GM19468 (cell line): Measurements from ENCODE around the gene UNG.
"Not testable (repeated sequence)": the region's sequence is repeated elsewhere in the genome, so short reads cannot be mapped to it uniquely, and the experiment has no call there.

Experiments used
- ATAC-seq: cut with Tn5 transposase; IDR thresholded peaks from one replicate; pipeline ENCODE4 v1.9.1; 2021; ENCODE audit warnings: mild to moderate bottlenecking, moderate library complexity, moderate number of reproducible peaks; ENCODE audit not compliant: unreplicated experiment; ENCODE audit errors: extremely low read depth

UNG gene

GRCh38 chr12:109097435-109098182 is at the start of gene UNG:
TSS of gene UNG (plus strand) at chr12:109097597. CDS start at chr12:109097680, 83 bp downstream.
- ATAC-seq = peak; percentile 83

GRCh38 chr12:109048706-109049105 is 48.7 kb upstream of the UNG start:
- ATAC-seq = not testable (repeated sequence)

- not testable (repeated sequence) for ATAC-seq
Measured at GRCh38 chr12:109049794-109050193, 47.6 kb upstream of the UNG start.

DNA sequence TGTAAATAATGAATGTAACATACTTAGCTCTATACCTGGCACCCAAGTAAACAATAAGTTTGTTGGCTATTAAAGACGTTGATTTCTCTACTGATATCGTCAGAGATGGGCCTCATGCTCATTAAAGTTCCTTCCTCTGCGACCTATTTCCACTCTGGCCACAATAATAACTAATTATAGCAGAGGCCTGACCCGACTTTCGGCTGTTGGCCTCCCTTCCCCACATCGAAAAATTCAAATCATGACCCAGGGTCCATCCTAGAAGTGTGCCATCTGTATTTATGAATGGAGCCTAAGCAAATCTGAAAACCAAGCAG is 45.3 kb upstream of the UNG start:
- no peak for ATAC-seq

GRCh38 chr12:109052414-109053323 is 44.7 kb upstream of the UNG start, which contains the start of gene USP30:
TSS of gene USP30 (plus strand) at chr12:109052576. CDS start at chr12:109052679, 103 bp downstream.
- peak; percentile 52 for ATAC-seq

- ATAC-seq = no peak
Measured at GRCh38 chr12:109053382-109054123, 43.8 kb upstream of the UNG start.

- not testable (repeated sequence) for ATAC-seq
Measured at GRCh38 chr12:109054124-109054513, 43.3 kb upstream of the UNG start.

DNA sequence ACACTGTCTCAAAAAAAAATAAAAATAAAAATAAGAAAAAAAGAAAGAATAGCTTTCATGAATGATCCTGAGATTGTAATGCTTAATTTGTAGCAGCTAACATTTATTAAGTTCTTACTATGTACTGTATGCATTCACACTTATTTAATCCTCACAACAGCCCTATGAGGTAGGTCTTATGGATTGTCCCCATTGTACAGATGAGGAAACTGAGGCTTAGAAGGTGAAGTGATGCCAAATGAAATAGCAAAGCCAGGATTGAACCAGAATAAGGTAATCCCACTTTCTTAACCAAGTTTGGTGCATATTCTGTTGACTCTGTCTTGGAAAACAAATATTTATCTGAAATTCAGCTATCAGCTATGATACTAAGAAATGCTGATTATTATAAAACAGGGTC is 42.9 kb upstream of the UNG start:
- ATAC-seq = no peak

DNA sequence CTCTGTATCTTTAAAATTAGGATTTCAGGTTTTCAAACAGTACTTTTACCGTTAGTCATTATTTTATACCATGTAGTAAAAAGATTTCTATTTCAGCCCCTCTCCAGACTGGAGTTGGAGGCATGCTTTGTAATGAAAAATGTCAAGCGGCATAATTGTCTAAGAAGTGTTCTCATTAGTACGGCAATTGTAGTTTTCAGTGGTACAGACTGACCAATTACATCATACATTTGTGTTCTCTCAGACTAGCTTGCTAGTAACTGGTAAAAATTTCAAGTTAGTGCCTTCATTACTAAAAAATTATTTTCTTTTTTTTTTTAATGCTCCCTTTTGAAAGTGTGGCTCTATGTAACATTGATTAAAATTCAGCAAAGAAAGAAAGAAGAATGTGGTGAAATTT is 40.5 kb upstream of the UNG start:
- no peak for ATAC-seq

DNA sequence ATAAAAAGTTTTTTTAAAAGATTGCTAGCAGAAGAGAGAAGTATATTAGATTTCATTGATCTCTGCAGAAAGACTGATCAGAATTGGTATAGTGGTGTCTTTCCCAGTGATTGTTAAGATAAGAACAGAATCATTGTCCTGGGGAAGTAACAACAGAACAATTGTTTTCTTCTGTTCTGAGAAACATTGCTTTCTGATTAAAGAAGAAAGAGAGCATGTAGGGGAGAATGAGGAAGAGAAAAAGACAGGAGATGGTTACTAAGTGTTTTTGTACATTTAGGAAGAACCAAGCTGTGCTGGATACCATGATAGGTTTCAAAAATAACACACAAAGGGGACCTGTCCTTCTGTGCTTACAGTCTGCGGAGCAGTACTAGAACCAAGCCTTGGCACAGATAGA is 40.0 kb upstream of the UNG start:
- ATAC-seq = no peak

GRCh38 chr12:109058773-109059172 is 38.6 kb upstream of the UNG start:
- ATAC-seq = no peak

DNA sequence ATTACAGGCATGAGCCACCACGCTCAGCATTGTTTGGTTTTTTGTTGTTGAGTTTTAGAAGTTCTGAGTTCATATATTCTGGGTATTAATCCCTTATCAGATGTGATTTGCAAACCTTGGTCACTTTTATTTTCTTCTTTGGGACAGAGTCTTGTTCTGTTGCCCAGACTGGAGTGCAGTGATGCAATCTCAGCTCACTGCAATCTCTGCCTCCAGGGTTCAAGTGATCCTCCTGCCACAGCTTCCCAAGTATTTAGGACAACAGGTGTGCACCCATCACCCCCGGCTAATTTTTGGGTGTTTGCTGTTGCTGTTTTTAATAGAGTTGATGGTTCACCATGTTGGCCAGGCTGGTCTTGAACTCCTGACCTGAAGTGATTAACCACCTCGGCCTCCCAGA is 33.3 kb upstream of the UNG start:
- ATAC-seq = no peak

DNA sequence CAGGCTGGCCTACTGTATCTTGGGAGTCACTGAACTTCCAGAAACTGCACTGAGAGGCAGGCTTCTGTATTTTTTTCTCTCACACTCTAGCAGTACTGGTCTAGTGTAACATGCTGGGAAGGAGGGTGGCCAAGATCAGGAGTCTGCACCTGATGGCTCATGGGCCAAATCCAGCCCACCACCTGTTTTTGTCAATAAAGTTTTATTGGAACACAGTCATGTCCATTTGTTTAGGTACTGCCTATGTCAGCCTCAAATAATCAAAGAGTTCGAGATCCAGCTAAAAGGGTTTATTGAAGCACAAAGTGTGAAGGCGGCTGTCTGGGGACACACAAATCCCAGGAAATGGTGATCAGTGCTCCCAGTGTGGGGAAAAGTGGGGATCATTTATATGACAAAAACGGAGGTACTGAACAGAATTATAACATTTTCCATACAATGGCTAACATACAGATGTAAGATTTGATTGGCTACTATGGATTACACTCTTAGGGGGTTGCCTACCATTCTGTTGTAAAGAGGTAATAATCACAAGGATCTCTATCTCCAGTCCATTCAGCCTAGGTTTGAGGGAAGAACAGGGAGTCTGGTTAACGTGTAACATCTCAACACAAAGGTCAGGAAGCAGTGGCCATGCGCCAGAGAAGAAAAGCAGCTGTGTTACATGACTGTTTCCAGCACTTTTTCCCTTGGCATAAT is 32.1 kb upstream of the UNG start:
- no peak for ATAC-seq

- ATAC-seq = no peak
Measured at GRCh38 chr12:109065853-109066193, 31.6 kb upstream of the UNG start.

- no peak for ATAC-seq
Measured at GRCh38 chr12:109069307-109070271, 27.8 kb upstream of the UNG start.

DNA sequence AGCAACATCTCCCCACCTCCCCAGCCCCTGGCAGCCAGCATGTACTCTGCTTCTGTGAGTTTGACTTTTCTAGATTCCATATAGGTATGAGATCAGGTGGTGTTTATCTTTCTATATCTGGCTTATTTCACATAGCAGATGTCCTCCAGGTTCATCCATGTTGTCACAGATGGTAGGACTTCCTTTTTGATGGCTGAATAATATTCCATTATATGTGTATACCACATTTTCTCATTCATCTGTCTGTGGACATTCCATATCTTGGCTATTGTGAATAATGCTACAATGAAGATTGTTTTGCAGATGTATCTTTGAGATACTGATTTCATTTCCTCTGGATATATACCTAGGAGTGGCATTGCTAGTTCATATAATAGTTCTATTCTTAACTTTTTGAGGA is 22.5 kb upstream of the UNG start:
- no peak for ATAC-seq

DNA sequence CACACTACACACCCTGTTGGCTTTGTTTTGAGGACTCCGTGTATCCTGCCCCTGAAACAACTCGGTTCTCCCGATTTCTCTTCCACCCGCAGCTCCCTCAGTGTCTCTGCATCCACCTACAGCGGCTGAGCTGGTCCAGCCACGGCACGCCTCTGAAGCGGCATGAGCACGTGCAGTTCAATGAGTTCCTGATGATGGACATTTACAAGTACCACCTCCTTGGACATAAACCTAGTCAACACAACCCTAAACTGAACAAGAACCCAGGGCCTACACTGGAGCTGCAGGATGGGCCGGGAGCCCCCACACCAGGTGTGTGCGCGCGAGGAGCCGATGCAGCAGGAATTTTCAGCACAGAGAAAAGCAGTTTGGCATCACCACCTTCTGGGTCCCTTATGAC is 14.6 kb upstream of the UNG start:
- no peak for ATAC-seq

- ATAC-seq = no peak
Measured at GRCh38 chr12:109084425-109084824, 13.0 kb upstream of the UNG start.

DNA sequence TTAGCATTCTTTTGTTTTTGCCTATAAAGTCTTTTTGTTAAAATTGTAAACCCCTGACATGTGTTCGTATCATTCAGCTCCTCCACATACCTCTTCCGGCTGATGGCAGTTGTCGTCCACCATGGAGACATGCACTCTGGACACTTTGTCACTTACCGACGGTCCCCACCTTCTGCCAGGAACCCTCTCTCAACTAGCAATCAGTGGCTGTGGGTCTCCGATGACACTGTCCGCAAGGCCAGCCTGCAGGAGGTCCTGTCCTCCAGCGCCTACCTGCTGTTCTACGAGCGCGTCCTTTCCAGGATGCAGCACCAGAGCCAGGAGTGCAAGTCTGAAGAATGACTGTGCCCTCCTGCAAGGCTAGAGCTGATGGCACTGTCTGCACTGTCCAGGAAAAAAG is 11.8 kb upstream of the UNG start:
- no peak for ATAC-seq
